ENCODE measurements around the gene CRYGB. TPM values are rescaled to one million over a fixed set of nuclear protein-coding genes. Genes with fewer than 3 reads are reported as not detected.
A peak's percentile ranks its signal among the peaks of the same experiment; 100 is the strongest.

Gene CRYGB
- total and polyA plus RNA-seq, 2 of the 13 experiments (the other 11 are each of a cell fraction or from before 2014, with no cell fraction given) = not detected

DNA sequence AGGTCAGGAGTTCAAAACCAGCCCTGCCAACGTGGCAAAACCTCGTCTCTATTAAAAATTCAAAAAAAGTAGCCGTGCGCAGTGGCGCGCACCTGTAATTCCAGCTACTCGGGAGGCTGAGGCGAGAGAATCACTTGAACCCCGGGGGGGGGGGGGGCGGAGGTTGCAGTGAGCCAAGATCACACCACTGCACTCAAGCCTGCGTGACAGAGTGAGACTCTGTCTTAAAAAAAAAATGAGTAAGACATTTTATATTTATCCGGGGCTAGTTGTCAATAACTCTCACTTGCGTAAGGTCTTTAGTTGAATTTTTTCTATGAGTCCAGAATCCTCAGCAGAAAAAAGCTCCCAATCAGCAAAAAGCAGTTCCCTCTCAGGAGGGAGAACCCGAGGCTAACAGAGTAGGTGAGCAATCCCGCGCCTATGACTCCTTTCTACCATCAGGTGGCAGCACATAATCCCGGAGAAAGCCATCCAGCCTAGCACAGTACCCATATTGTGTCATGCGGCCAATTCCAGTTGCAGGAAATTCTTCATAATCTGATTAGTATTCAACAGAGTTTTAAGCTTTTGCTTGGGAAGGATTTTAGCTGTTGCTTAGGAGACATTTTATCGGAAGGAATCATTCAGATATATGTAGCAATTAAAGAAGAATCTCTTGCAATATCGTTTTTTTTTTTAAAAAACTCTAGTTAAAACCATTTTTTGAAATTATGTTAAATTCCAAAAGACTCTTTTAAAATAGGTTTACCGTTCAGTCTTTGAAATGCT, 29.3 kb upstream of the CRYGB start (continued):
- TF ChIP-seq XRCC5 (optimal IDR thresholded peaks at IDR 0.05; ENCODE audit: low read length) (peak; percentile 76), PATZ1 (CRISPR knock-in tag; IDR thresholded peaks at IDR 0.05) (0 out of 2 replicates have a peak, but pooled peaks have one; percentile 14), ZNF878 (CRISPR knock-in tag; IDR thresholded peaks at IDR 0.05) (no peak), ZNF331 (CRISPR knock-in tag; IDR thresholded peaks at IDR 0.05) (peak; percentile 97), SRF (IDR thresholded peaks at IDR 0.05; ENCODE audit: low read depth, low read length) (0 out of 2 replicates have a peak, but pooled peaks have one; percentile 17), HMG20A (CRISPR knock-in tag; IDR thresholded peaks at IDR 0.05; ENCODE audit: borderline replicate concordance) (peak; percentile 45; the same call in 1 of the 2 replicates), ZMYM4 (CRISPR knock-in tag; IDR thresholded peaks at IDR 0.05) (0 out of 2 replicates have a peak, but pooled peaks have one; percentile 13), SMC3 (IDR thresholded peaks at IDR 0.05; ENCODE audit: low read length) (peak; percentile 94), ZSCAN29 (CRISPR knock-in tag; conservative IDR thresholded peaks at IDR 0.05) (0 out of 2 replicates have a peak, but pooled peaks have one; percentile 61), ELF3 (CRISPR knock-in tag; IDR thresholded peaks at IDR 0.05) (peak; percentile 60; the same call in 1 of the 2 replicates), ZNF614 (CRISPR knock-in tag; IDR thresholded peaks at IDR 0.05; ENCODE audit: borderline replicate concordance) (peak; percentile 50; the same call in 1 of the 2 replicates), SUZ12 (IDR thresholded peaks at IDR 0.05; ENCODE audit: low read depth, low read length) (no peak), TFAP4 (IDR thresholded peaks at IDR 0.05; ENCODE audit: borderline replicate concordance, low read depth) (0 out of 2 replicates have a peak, but pooled peaks have one; percentile 18), KDM3A (CRISPR knock-in tag; IDR thresholded peaks at IDR 0.05; ENCODE audit: low read depth) (peak; percentile 70; the same call in 1 of the 2 replicates), SOX6 (IDR thresholded peaks at IDR 0.05) (no peak), SOX6 (CRISPR knock-in tag; IDR thresholded peaks at IDR 0.05) (peak; percentile 37; the same call in 1 of the 2 replicates), ZNF839 (CRISPR knock-in tag; IDR thresholded peaks at IDR 0.05; ENCODE audit: borderline replicate concordance) (no peak), ZNF816 (CRISPR knock-in tag; IDR thresholded peaks at IDR 0.05; ENCODE audit: borderline replicate concordance) (peak; percentile 37; the same call in 1 of the 2 replicates), CREM (IDR thresholded peaks at IDR 0.05) (0 out of 2 replicates have a peak, but pooled peaks have one; percentile 16), CREM (CRISPR knock-in tag; IDR thresholded peaks at IDR 0.05) (no peak), ZNF33A (CRISPR knock-in tag; IDR thresholded peaks at IDR 0.05; ENCODE audit: borderline replicate concordance) (no peak), SP1 (IDR thresholded peaks at IDR 0.05) (no peak), SP1 (CRISPR knock-in tag; IDR thresholded peaks at IDR 0.05) (no peak), HOXA9 (CRISPR knock-in tag; IDR thresholded peaks at IDR 0.05; ENCODE audit: borderline replicate concordance) (no peak), SALL2 (CRISPR knock-in tag; IDR thresholded peaks at IDR 0.05) (0 out of 2 replicates have a peak, but pooled peaks have one; percentile 13)
- TF ChIP-seq, protein P1, sequence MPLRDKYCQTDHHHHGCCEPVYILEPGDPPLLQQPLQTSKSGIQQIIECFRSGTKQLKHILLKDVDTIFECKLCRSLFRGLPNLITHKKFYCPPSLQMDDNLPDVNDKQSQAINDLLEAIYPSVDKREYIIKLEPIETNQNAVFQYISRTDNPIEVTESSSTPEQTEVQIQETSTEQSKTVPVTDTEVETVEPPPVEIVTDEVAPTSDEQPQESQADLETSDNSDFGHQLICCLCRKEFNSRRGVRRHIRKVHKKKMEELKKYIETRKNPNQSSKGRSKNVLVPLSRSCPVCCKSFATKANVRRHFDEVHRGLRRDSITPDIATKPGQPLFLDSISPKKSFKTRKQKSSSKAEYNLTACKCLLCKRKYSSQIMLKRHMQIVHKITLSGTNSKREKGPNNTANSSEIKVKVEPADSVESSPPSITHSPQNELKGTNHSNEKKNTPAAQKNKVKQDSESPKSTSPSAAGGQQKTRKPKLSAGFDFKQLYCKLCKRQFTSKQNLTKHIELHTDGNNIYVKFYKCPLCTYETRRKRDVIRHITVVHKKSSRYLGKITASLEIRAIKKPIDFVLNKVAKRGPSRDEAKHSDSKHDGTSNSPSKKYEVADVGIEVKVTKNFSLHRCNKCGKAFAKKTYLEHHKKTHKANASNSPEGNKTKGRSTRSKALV (CRISPR knock-in tag; IDR thresholded peaks at IDR 0.05) = peak; percentile 50; the same call in 1 of the 2 replicates
- TF ChIP-seq, protein P2, sequence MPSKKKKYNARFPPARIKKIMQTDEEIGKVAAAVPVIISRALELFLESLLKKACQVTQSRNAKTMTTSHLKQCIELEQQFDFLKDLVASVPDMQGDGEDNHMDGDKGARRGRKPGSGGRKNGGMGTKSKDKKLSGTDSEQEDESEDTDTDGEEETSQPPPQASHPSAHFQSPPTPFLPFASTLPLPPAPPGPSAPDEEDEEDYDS (CRISPR knock-in tag; IDR thresholded peaks at IDR 0.05) = peak; percentile 28; the same call in 1 of the 2 replicates

All from HepG2 (cell line).